ENCODE data around the gene USP40. TPM values are rescaled to one million over a fixed set of nuclear protein-coding genes. Genes with fewer than 3 reads are reported as not detected.

Gene USP40
- total and polyA plus RNA-seq, 2 of the 8 experiments (the other 6 are each of a cell fraction or from before 2014, with no cell fraction given) = 12.0 to 15.7 TPM

- no peak overlapping the region for H3K9ac ChIP-seq (replicated peaks in 1 of 4; ENCODE audit: extremely low read depth in 1 of 4, low read depth in 3 of 4, low read length in 3 of 4)
- no peak overlapping the region for H3K56ac ChIP-seq (replicated peaks; ENCODE audit: insufficient read length, low read depth, low read length)
- no peak overlapping the region for H2BK15ac ChIP-seq (ENCODE audit: low read length)
- peaks cover 0 to 9% of the 10 kb centered on the region in 2 experiments for H4K20me1 ChIP-seq (replicated peaks in 1 of 2; ENCODE audit: control insufficient read depth in 1 of 2, insufficient read depth in 2 of 2, low read length in 2 of 2)
- H2AFZ ChIP-seq (ENCODE audit: low read length) = no peak overlapping the region
- H3K4me1 ChIP-seq (replicated peaks in 1 of 4; ENCODE audit: control insufficient read depth in 3 of 4, insufficient read depth in 4 of 4, low read length in 3 of 4) = no peaks in the 10 kb centered on the region
- H3K4ac ChIP-seq (replicated peaks; ENCODE audit: insufficient read length, low read depth, low read length) = no peak overlapping the region
- H3K14ac ChIP-seq (ENCODE audit: insufficient read length) = no peak overlapping the region
- no peaks in the 10 kb centered on the region for H3K79me1 ChIP-seq (ENCODE audit: low read depth, low read length)
- no peak overlapping the region for H4K8ac ChIP-seq (ENCODE audit: extremely low read depth, insufficient read depth, low read length)
- H3K9me3 ChIP-seq (ENCODE audit: insufficient read depth in 2 of 2, low read depth in 1 of 2, low read length in 1 of 2) = no peaks in the 10 kb centered on the region
- H4K91ac ChIP-seq (replicated peaks; ENCODE audit: insufficient read length, low read length) = no peak overlapping the region
- H2BK5ac ChIP-seq (ENCODE audit: low read depth, low read length) = no peak overlapping the region; the same call in 1 of the 2 replicates
- no peak overlapping the region for H2BK12ac ChIP-seq (ENCODE audit: low read depth, low read length)
- H3K4me2 ChIP-seq (ENCODE audit: insufficient read depth in 1 of 2, low read depth in 2 of 2, low read length in 2 of 2) = no peak overlapping the region
- ChIA-PET CTCF (ENCODE audit: partially characterized antibody) (interaction anchor here (0.8 to 3.1 kb wide), 8 partner anchors 8 to 35 kb away, joined by 3 to 14 read pairs (median 4); no protein-coding TSS in a partner anchor), POLR2A (ENCODE audit: partially characterized antibody) (no interaction called here)
- TF ChIP-seq RBBP5 (IDR thresholded peaks at IDR 0.05; ENCODE audit: borderline replicate concordance, low read depth, low read length) (no peak), JUN (IDR thresholded peaks at IDR 0.05; ENCODE audit: low read depth, low read length) (no peak), KDM1A (IDR thresholded peaks at IDR 0.05; ENCODE audit: borderline replicate concordance, low read length) (no peak)
- no peak overlapping the region for H4K5ac ChIP-seq (ENCODE audit: insufficient read length, low read depth, low read length)
- no peak overlapping the region for H2BK20ac ChIP-seq (ENCODE audit: low read length)
- H3K4me3 ChIP-seq (ENCODE audit: extremely low read depth in 1 of 4, insufficient read depth in 2 of 4, low read depth in 3 of 4, low read length in 4 of 4) = no peak overlapping the region
- H3K23ac ChIP-seq (ENCODE audit: insufficient read length) = no peak overlapping the region
- no peak overlapping the region for H2AK5ac ChIP-seq (ENCODE audit: low read depth, low read length)
- no peak overlapping the region for H3K27ac ChIP-seq (ENCODE audit: low read depth, low read length)
- no peak overlapping the region for H2BK120ac ChIP-seq (replicated peaks; ENCODE audit: low read depth, low read length)
- FAIRE-seq = no peak
- 91% methylated on average over 16 of the region's 17 CpGs; no CpG with 5 or more reads in 1 of the 2 experiments for WGBS, 2 experiments (ENCODE audit: extremely low coverage in 1 of 2, insufficient coverage in 1 of 2, insufficient read length in 1 of 2, insufficient replicate concordance in 2 of 2, low coverage in 1 of 2, low lambda C conversion rate in 2 of 2, missing lambda C conversion rate in 1 of 2)
- H3K18ac ChIP-seq (ENCODE audit: extremely low read depth, low read length) = no peak overlapping the region
- H3K27me3 ChIP-seq (replicated peaks in 1 of 4; ENCODE audit: control insufficient read depth in 3 of 4, extremely low read depth in 1 of 4, insufficient read depth in 3 of 4, low read length in 3 of 4) = no peaks in the 10 kb centered on the region
- no peaks in the 10 kb centered on the region; a peak in 2 of 8 replicates for H3K36me3 ChIP-seq (ENCODE audit: control insufficient read depth in 2 of 4, insufficient read depth in 4 of 4, low read length in 3 of 4)
- H3K23me2 ChIP-seq (ENCODE audit: low read depth, low read length) = no peaks in the 10 kb centered on the region; the same call in 1 of the 2 replicates
- H3K79me2 ChIP-seq (ENCODE audit: control insufficient read depth in 1 of 2, insufficient read depth in 2 of 2, low read length in 2 of 2) = no peaks in the 10 kb centered on the region
- no peak for DNase-seq (ENCODE audit: low read depth in 1 of 2, low spot score in 2 of 2)
Observed at GRCh38 chr2:233436691-233437438, 129.7 kb downstream of the USP40 start.
